ENCODE data around the gene VGLL4. TPM values are rescaled to one million over a fixed set of nuclear protein-coding genes. Genes with fewer than 3 reads are reported as not detected.

Gene VGLL4
- polyA plus RNA-seq, 2 of the 4 experiments (the other 2 are of a cell fraction), result 24.7 to 28.1 TPM

DNA sequence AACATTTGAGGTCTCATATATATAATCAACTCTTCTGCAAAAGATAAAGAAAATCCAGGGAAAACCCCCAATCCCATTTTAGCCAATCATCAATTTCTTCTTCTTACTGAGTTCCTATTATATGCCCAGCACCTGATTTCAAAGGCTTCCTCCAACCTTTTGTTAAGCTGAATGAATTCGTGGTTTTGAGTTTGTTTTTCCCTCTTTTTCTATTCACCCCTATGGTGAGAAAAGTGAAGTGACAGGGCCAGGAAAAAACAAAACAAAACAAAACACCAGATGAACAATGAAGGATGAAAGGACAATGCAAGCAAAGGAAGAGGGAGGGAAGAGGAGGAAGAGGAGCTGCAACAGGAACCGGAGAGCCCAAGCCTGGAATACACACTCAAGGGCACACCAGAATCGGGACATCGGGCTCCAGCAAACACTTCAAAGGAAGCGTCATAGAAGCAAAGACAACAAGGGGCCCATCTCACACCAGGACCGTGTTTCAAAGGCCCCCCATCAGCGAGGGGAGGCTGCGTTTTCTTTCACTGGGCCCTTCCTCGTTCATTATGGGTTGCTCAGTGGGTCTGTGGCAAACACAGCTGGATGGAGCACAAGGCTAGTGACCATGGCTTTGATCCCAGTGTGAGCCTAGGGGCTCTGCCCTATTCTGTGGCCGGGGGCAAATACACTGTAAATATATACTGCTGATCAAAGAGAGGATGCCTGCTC is 50.2 kb downstream of the VGLL4 start (continued):
- TF ChIP-seq, protein P1, sequence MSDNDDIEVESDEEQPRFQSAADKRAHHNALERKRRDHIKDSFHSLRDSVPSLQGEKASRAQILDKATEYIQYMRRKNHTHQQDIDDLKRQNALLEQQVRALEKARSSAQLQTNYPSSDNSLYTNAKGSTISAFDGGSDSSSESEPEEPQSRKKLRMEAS (IDR thresholded peaks at IDR 0.05), result no peak
- TF ChIP-seq FOXS1 (CRISPR knock-in tag; IDR thresholded peaks at IDR 0.05) (no peak), EP300 (IDR thresholded peaks at IDR 0.05) (no peak)

DNA sequence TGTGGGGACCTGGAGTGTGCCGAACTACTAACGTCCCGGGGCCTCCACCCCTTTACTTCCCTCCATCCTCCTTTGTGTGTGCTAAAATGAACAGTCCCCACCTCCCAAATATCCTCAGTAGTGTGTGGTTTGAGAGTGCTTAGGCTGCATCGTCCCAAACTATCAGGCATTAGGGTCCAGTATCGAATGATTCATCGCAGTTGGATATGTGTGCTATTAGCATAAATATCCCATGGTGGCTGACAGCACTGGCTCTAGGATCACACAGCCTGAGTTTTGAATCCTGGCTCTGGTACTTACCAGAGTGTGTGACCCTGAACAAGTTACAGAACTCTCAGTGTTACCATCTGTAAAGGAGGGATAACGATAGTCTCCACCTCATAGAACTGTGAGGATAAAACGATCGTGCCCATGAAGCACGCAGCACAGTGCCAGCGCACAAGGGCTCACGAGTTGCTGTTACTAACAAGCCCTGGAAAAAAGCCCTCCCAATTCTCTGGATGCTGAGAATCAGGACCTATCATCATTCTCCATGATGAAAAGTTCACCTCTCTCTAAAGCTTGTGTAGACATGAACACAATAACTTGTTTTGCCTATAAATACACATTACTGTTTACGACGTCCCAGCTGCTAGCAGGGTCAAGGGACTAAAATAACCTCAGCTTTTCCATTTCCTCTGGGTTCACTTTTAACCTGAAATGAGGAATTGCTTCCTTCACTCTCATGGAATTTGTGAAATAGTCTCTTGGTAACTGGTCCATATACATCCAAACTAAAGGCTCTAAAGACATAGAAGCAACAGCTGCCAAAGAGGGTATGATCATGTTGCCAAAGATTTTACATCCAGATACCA is 51.0 kb downstream of the VGLL4 start:
- ChIA-PET POLR2A (no interaction called here), CTCF (no interaction called here)
- 91% methylated on average over 14 of the region's 14 CpGs for WGBS (ENCODE audit: missing lambda C conversion rate)
- ATAC-seq (no peak), DNase-seq (ENCODE audit: low read depth in 1 of 2, low spot score in 1 of 2) (no peak), FAIRE-seq (no peak)
- TF ChIP-seq EHMT2 (IDR thresholded peaks at IDR 0.05; ENCODE audit: low read depth), result no peak
- no peak for TF ChIP-seq JUN (IDR thresholded peaks at IDR 0.05)
- no peak for TF ChIP-seq BCL3 (IDR thresholded peaks at IDR 0.05)
- no peak for TF ChIP-seq POLR2A (IDR thresholded peaks at IDR 0.05; ENCODE audit: low read length)
- TF ChIP-seq HOXB13 (CRISPR knock-in tag; IDR thresholded peaks at IDR 0.05; ENCODE audit: low read depth), result no peak
- no peak for TF ChIP-seq RFX5 (IDR thresholded peaks at IDR 0.05)
- TF ChIP-seq NR3C1 (IDR thresholded peaks at IDR 0.05), result no peak
- no peak for TF ChIP-seq ZSCAN20 (CRISPR knock-in tag; IDR thresholded peaks at IDR 0.05)
- TF ChIP-seq HEYL (CRISPR knock-in tag; IDR thresholded peaks at IDR 0.05), result no peak
- TF ChIP-seq ZFP36 (IDR thresholded peaks at IDR 0.05; ENCODE audit: borderline replicate concordance, partially characterized antibody), result no peak
- TF ChIP-seq HDAC2 (IDR thresholded peaks at IDR 0.05), result no peak
- no peak for TF ChIP-seq KDM5A (IDR thresholded peaks at IDR 0.05)
- TF ChIP-seq, protein P2, sequence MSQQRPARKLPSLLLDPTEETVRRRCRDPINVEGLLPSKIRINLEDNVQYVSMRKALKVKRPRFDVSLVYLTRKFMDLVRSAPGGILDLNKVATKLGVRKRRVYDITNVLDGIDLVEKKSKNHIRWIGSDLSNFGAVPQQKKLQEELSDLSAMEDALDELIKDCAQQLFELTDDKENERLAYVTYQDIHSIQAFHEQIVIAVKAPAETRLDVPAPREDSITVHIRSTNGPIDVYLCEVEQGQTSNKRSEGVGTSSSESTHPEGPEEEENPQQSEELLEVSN (IDR thresholded peaks at IDR 0.05; ENCODE audit: borderline replicate concordance, low read depth), result no peak
- TF ChIP-seq CHD4 (IDR thresholded peaks at IDR 0.05; ENCODE audit: borderline replicate concordance), result no peak
- TF ChIP-seq FOSL2 (IDR thresholded peaks at IDR 0.05), result no peak
- no peak for TF ChIP-seq FOSL2 (CRISPR knock-in tag; IDR thresholded peaks at IDR 0.05)
- no peak for TF ChIP-seq TFCP2L1 (CRISPR knock-in tag; IDR thresholded peaks at IDR 0.05)
- TF ChIP-seq ZC3H11A (IDR thresholded peaks at IDR 0.05), result no peak
- TF ChIP-seq NPAS2 (CRISPR knock-in tag; IDR thresholded peaks at IDR 0.05; ENCODE audit: borderline replicate concordance), result no peak
- TF ChIP-seq RAD21 (conservative IDR thresholded peaks at IDR 0.05 in 1 of 2, IDR thresholded peaks at IDR 0.05 in 1 of 2), result no peak
- no peaks in the 10 kb centered on the region for H3K9me3 ChIP-seq
- no peak overlapping the region for H3K27ac ChIP-seq
- no peak overlapping the region for H3K4me2 ChIP-seq
- H3K4me1 ChIP-seq, result peaks cover 11% of the 10 kb centered on the region; the same call in 1 of the 3 replicates
- no peak overlapping the region for H3K4me3 ChIP-seq

Measured in A549 (cell line).